H9 (cell line): ENCODE data around the gene CASTOR1. TPM values are rescaled to one million over a fixed set of nuclear protein-coding genes. Genes with fewer than 3 reads are reported as not detected.

ENCODE experiments used
- DNase-seq: peaks from one replicate; pipeline ENCODE4 v3.0.0-alpha.2; 2017
- H2AFZ ChIP-seq: one replicate; pipeline ENCODE4 v1.6.1; 2013; ENCODE audit warnings: mild to moderate bottlenecking, low read length, control low read depth, moderate library complexity
- H2AK5ac ChIP-seq: 2 replicates; pipeline ENCODE4 v1.6.1; 2013; ENCODE audit warnings: low read length, control low read depth, mixed read lengths; ENCODE audit not compliant: insufficient read length
- H2BK120ac ChIP-seq: one replicate; pipeline ENCODE4 v1.6.1; 2013; ENCODE audit warnings: low read depth, mild to moderate bottlenecking, low read length, control low read depth, inconsistent platforms; ENCODE audit not compliant: poor library complexity, severe bottlenecking
- H2BK12ac ChIP-seq: 2 replicates; pipeline ENCODE4 v1.6.1; 2013; ENCODE audit warnings: low read length, control low read depth, mixed read lengths, low read depth; ENCODE audit not compliant: insufficient read length
- H2BK15ac ChIP-seq: 2 replicates; pipeline ENCODE4 v1.6.1; 2013; ENCODE audit warnings: low read depth, low read length, control low read depth
- H2BK20ac ChIP-seq: one replicate; pipeline ENCODE4 v1.6.1; 2013; ENCODE audit warnings: low read depth, mild to moderate bottlenecking, low read length, control low read depth, inconsistent platforms; ENCODE audit not compliant: poor library complexity, severe bottlenecking
- H2BK5ac ChIP-seq: 2 replicates; pipeline ENCODE4 v1.6.1; 2013; ENCODE audit warnings: low read length, control low read depth, mixed read lengths; ENCODE audit not compliant: insufficient read length
- H3K14ac ChIP-seq: 2 replicates; pipeline ENCODE4 v1.6.1; 2013; ENCODE audit warnings: low read length, control low read depth; ENCODE audit not compliant: insufficient read depth
- H3K18ac ChIP-seq: 2 replicates; pipeline ENCODE4 v1.6.1; 2013; ENCODE audit warnings: low read depth, mild to moderate bottlenecking, mixed read lengths, low read length, control low read depth; ENCODE audit not compliant: insufficient read length
- H3K23ac ChIP-seq: 2 replicates; pipeline ENCODE4 v1.6.1; 2013; ENCODE audit warnings: low read length, control low read depth, mixed read lengths, low read depth; ENCODE audit not compliant: insufficient read length
- H3K23me2 ChIP-seq: 2 replicates; pipeline ENCODE4 v1.6.1; 2013; ENCODE audit warnings: low read depth, mild to moderate bottlenecking, mixed read lengths, low read length, control low read depth; ENCODE audit not compliant: insufficient read length, poor library complexity, severe bottlenecking
- H3K27ac ChIP-seq: 2 replicates; pipeline ENCODE4 v1.5.1; 2013; ENCODE audit warnings: low read length, control low read depth, mixed read lengths, low read depth; ENCODE audit not compliant: insufficient read length
- H3K27me3 ChIP-seq: 2 replicates; pipeline ENCODE4 v1.6.1; 2013; ENCODE audit warnings: low read length, control low read depth, inconsistent platforms; ENCODE audit not compliant: insufficient read depth
- H3K4ac ChIP-seq: 2 replicates; pipeline ENCODE4 v1.6.1; 2013; ENCODE audit warnings: low read depth, mild to moderate bottlenecking, control low read depth, inconsistent platforms, low read length, moderate library complexity
- H3K4me1 ChIP-seq: 2 replicates; pipeline ENCODE4 v1.6.1; 2013; ENCODE audit warnings: low read length, control low read depth, inconsistent platforms; ENCODE audit not compliant: insufficient read depth
- H3K4me2 ChIP-seq: 2 replicates; pipeline ENCODE4 v1.6.1; 2013; ENCODE audit warnings: low read length, control low read depth, mixed read lengths; ENCODE audit not compliant: insufficient read length, insufficient read depth
- H3K56ac ChIP-seq: 2 replicates; pipeline ENCODE4 v1.6.1; 2013; ENCODE audit warnings: low read depth, mild to moderate bottlenecking, mixed read lengths, low read length, control low read depth; ENCODE audit not compliant: insufficient read length
- H3K79me1 ChIP-seq: 2 replicates; pipeline ENCODE4 v1.6.1; 2013; ENCODE audit warnings: low read depth, mild to moderate bottlenecking, moderate library complexity, low read length, control low read depth, inconsistent platforms; ENCODE audit not compliant: insufficient read depth, poor library complexity, severe bottlenecking
- H3K79me2 ChIP-seq: 2 replicates; pipeline ENCODE4 v1.6.1; 2013; ENCODE audit warnings: low read length, control low read depth, inconsistent platforms; ENCODE audit not compliant: insufficient read depth
- H3K9ac ChIP-seq: 2 replicates; pipeline ENCODE4 v1.6.1; 2013; ENCODE audit warnings: low read length, control low read depth, mixed read lengths; ENCODE audit not compliant: insufficient read length; ENCODE audit errors: extremely low read depth
- H3K9me3 ChIP-seq: one replicate; pipeline ENCODE4 v1.6.1; 2013; ENCODE audit warnings: low read depth, low read length, inconsistent platforms; ENCODE audit not compliant: control insufficient read depth
- H3T11ph ChIP-seq: one replicate; pipeline ENCODE4 v1.6.1; 2013; ENCODE audit warnings: mild to moderate bottlenecking, low read length, control low read depth, inconsistent platforms
- H4K20me1 ChIP-seq: one replicate; pipeline ENCODE4 v1.6.1; 2013; ENCODE audit not compliant: control insufficient read depth, insufficient read length, insufficient read depth
- H4K5ac ChIP-seq: 2 replicates; pipeline ENCODE4 v1.6.1; 2013; ENCODE audit warnings: low read depth, mild to moderate bottlenecking, mixed read lengths, low read length, control low read depth; ENCODE audit not compliant: insufficient read length
- H4K8ac ChIP-seq: replicated peaks from 2 replicates; pipeline ENCODE4 v1.6.1; 2013; ENCODE audit warnings: low read length, control low read depth, mixed read lengths, low read depth; ENCODE audit not compliant: insufficient read length
- H4K91ac ChIP-seq: 2 replicates; pipeline ENCODE4 v1.6.1; 2013; ENCODE audit warnings: low read depth, mild to moderate bottlenecking, moderate library complexity, mixed read lengths, low read length, control low read depth; ENCODE audit not compliant: insufficient read length
- H3K27ac Mint-ChIP-seq, 3 experiments: 2 replicates in 2 of 3; 3 replicates in 1 of 3; pipeline ENCODE4 v1.8.0; 2020 to 2021; ENCODE audit warnings: mixed read lengths in 3 of 3, mild to moderate bottlenecking in 1 of 3, moderate library complexity in 1 of 3
- H3K27me3 Mint-ChIP-seq: 2 replicates; pipeline ENCODE4 v1.8.0; 2021; ENCODE audit warnings: low read depth, mild to moderate bottlenecking, moderate library complexity, mixed read lengths
- H3K36me3 Mint-ChIP-seq, 3 experiments: 2 replicates in 2 of 3; 3 replicates in 1 of 3; pipeline ENCODE4 v1.8.0; 2020 to 2021; ENCODE audit warnings: low read depth in 3 of 3, mixed read lengths in 3 of 3; ENCODE audit not compliant: insufficient read depth in 1 of 3
- H3K4me1 Mint-ChIP-seq, 2 experiments: 2 replicates each; pipeline ENCODE4 v1.8.0; 2020; ENCODE audit warnings: mixed read lengths in 2 of 2
- H3K4me3 Mint-ChIP-seq, 2 experiments: 2 replicates in 1 of 2; 3 replicates in 1 of 2; pipeline ENCODE4 v1.8.0; 2020 to 2021; ENCODE audit warnings: mild to moderate bottlenecking in 2 of 2, mixed read lengths in 2 of 2, moderate library complexity in 1 of 2
- H3K9me3 Mint-ChIP-seq, 2 experiments: 2 replicates in 1 of 2; 3 replicates in 1 of 2; pipeline ENCODE4 v1.8.0; 2020; ENCODE audit warnings: mild to moderate bottlenecking in 2 of 2, mixed read lengths in 2 of 2, moderate library complexity in 1 of 2
- WGBS: extraction: QIAGEN DNeasy Blood & Tissue Kit; methylation state at CpG from one replicate; pipeline ENCODE4 v1.1.7; 2013; ENCODE audit warnings: missing lambda C conversion rate, low lambda C conversion rate, mixed read lengths; ENCODE audit not compliant: insufficient read length; ENCODE audit errors: extremely low coverage; 5-methylcytosine and 5-hydroxymethylcytosine counted together
- total RNA-seq: library from RNA; stranded (reverse); gene quantifications from 2 replicates; pipeline ENCODE4 v1.2.1, GENCODE V29; 2021
- TF ChIP-seq, protein P1 (sequence below): fragments of 200-600 bp; sonication (generic); conservative IDR thresholded peaks from 3 replicates; pipeline ENCODE4 v1.8.0; 2021; ENCODE audit warnings: antibody characterized with exemption, mild to moderate bottlenecking

CASTOR1 gene
- total RNA-seq, 1 experiment from 2014 or later = 8.8 TPM

- H3K14ac ChIP-seq = no peak overlapping the region
- no peak overlapping the region for H2AK5ac ChIP-seq
- no peak overlapping the region for H3K23ac ChIP-seq
- no peak overlapping the region for H2AFZ ChIP-seq
- no peak overlapping the region for H3T11ph ChIP-seq
- no peak overlapping the region for H2BK120ac ChIP-seq
- no CpG with 5 or more reads among the region's 12 CpGs for WGBS
- H2BK5ac ChIP-seq = no peak overlapping the region
- no peaks in the 10 kb centered on the region for H3K9me3 ChIP-seq
- Mint-ChIP-seq H3K36me3 (peaks cover 0 to 7% (median 6%) of the 10 kb centered on the region in 3 experiments; a peak in 4 of 7 replicates), H3K4me1 (peaks cover 31 to 33% of the 10 kb centered on the region in 2 experiments), H3K9me3 (no peaks in the 10 kb centered on the region), H3K27me3 (peaks cover 9% of the 10 kb centered on the region), H3K27ac (no peak overlapping the region; a peak in 1 of 7 replicates), H3K4me3 (peak overlapping the region in 1 of 2 experiments; percentile 12; a peak in 1 of 5 replicates)
- H2BK15ac ChIP-seq = no peak overlapping the region
- H3K4ac ChIP-seq = no peak overlapping the region
- no peak overlapping the region for H3K56ac ChIP-seq
- H2BK12ac ChIP-seq = no peak overlapping the region
- H4K91ac ChIP-seq = no peak overlapping the region
- H4K20me1 ChIP-seq = peaks cover 3% of the 10 kb centered on the region
- H2BK20ac ChIP-seq = no peak overlapping the region
- no peak overlapping the region for H3K18ac ChIP-seq
- H3K79me1 ChIP-seq = no peaks in the 10 kb centered on the region
- no peak overlapping the region for H4K5ac ChIP-seq
- H3K27ac ChIP-seq = no peak overlapping the region
- no peak overlapping the region for H4K8ac ChIP-seq
- TF ChIP-seq, protein P1, sequence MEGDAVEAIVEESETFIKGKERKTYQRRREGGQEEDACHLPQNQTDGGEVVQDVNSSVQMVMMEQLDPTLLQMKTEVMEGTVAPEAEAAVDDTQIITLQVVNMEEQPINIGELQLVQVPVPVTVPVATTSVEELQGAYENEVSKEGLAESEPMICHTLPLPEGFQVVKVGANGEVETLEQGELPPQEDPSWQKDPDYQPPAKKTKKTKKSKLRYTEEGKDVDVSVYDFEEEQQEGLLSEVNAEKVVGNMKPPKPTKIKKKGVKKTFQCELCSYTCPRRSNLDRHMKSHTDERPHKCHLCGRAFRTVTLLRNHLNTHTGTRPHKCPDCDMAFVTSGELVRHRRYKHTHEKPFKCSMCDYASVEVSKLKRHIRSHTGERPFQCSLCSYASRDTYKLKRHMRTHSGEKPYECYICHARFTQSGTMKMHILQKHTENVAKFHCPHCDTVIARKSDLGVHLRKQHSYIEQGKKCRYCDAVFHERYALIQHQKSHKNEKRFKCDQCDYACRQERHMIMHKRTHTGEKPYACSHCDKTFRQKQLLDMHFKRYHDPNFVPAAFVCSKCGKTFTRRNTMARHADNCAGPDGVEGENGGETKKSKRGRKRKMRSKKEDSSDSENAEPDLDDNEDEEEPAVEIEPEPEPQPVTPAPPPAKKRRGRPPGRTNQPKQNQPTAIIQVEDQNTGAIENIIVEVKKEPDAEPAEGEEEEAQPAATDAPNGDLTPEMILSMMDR = no peak
- no peak overlapping the region for H3K4me2 ChIP-seq
- no peaks in the 10 kb centered on the region for H3K27me3 ChIP-seq
- H3K79me2 ChIP-seq = no peaks in the 10 kb centered on the region
- H3K4me1 ChIP-seq = peaks cover 3% of the 10 kb centered on the region; the same call in 1 of the 2 replicates
- H3K23me2 ChIP-seq = peaks cover 9% of the 10 kb centered on the region
- no peak for DNase-seq
- no peak overlapping the region for H3K9ac ChIP-seq
Measured at GRCh38 chr22:30247974-30248373, 41.3 kb downstream of the CASTOR1 start.
